ENCODE measurements around the gene STARD8.

- no peak for TF ChIP-seq POLR2AphosphoS5 (IDR thresholded peaks at IDR 0.05; ENCODE audit: borderline replicate concordance, low read depth, low read length)
- TF ChIP-seq EZH2 (IDR thresholded peaks at IDR 0.05) = no peak
- no peak for TF ChIP-seq FOXP2 (optimal IDR thresholded peaks at IDR 0.05; ENCODE audit: control extremely low read depth, extremely low read length, insufficient read depth)
Measured at GRCh38 chrX:68719904-68720614, 72.6 kb downstream of the STARD8 start.
